IMR-90 (cell line): ENCODE data around the gene SLC7A4.

Experiments used
- MXI1 ChIP-seq: IDR thresholded peaks from 2 replicates; pipeline ENCODE4 v1.6.1; 2012; ENCODE audit warnings: low read depth, mild to moderate bottlenecking, low read length, moderate library complexity, borderline replicate concordance
- POLR2A ChIP-seq: IDR thresholded peaks from 2 replicates; pipeline ENCODE4 v1.6.1; 2012; ENCODE audit warnings: mild to moderate bottlenecking, low read depth, low read length
- RAD21 ChIP-seq: IDR thresholded peaks from 2 replicates; pipeline ENCODE4 v1.6.1; 2012; ENCODE audit warnings: low read length, improper control_type of control experiment
- RCOR1 ChIP-seq: IDR thresholded peaks from 2 replicates; pipeline ENCODE4 v1.6.1; 2012; ENCODE audit warnings: mild to moderate bottlenecking, low read length, improper control_type of control experiment; ENCODE audit not compliant: insufficient replicate concordance
- RFX5 ChIP-seq: IDR thresholded peaks from 2 replicates; pipeline ENCODE4 v1.8.0; 2012; ENCODE audit warnings: low read depth, mild to moderate bottlenecking, low read length, moderate library complexity
- SMC3 ChIP-seq: fragments of 150-350 bp; IDR thresholded peaks from 2 replicates; pipeline ENCODE4 v1.6.1; 2016; ENCODE audit warnings: low read depth, mild to moderate bottlenecking, antibody characterized with exemption, low read length, moderate library complexity
- TF ChIP-seq, protein P1 (sequence below): conservative IDR thresholded peaks from 2 replicates; pipeline ENCODE4 v1.5.1; 2012; ENCODE audit warnings: mild to moderate bottlenecking, low read depth, low read length, improper control_type of control experiment
- TF ChIP-seq, protein P2 (sequence below): fragments of 150-350 bp; IDR thresholded peaks from 2 replicates; pipeline ENCODE4 v1.6.1; 2017; ENCODE audit warnings: mild to moderate bottlenecking, antibody characterized with exemption, low read length, low read depth

DNA sequence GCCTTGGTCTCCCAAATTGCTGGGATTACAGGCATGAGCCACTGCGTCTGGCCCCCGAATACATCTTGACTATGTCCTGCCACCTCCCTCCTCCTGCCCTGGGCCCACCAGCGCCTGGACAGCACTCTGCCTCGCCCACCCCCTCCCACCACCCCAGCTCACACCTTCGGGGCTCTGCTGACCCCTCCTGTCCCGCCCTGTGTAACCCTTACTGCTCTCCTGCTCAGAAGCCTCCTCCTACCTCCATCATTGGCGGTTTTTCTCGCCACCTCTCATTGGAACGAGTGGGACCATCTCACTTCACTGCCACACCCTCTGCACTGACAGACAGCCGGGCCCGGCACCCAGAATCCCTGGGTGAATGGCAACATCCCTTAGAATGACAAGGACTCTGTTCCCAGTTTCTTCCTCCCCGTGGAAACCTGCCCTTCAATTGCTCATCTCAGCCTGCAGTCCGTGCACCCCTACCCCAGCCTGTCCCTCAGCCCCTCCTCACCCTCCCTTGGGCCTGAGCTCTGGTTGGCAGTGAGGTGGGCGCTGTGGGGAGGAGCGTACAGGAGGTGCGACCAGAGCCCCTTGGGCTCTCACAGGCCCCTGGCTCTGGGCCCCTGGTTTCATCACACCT, 45.6 kb upstream of the SLC7A4 start:
- TF ChIP-seq, protein P1, sequence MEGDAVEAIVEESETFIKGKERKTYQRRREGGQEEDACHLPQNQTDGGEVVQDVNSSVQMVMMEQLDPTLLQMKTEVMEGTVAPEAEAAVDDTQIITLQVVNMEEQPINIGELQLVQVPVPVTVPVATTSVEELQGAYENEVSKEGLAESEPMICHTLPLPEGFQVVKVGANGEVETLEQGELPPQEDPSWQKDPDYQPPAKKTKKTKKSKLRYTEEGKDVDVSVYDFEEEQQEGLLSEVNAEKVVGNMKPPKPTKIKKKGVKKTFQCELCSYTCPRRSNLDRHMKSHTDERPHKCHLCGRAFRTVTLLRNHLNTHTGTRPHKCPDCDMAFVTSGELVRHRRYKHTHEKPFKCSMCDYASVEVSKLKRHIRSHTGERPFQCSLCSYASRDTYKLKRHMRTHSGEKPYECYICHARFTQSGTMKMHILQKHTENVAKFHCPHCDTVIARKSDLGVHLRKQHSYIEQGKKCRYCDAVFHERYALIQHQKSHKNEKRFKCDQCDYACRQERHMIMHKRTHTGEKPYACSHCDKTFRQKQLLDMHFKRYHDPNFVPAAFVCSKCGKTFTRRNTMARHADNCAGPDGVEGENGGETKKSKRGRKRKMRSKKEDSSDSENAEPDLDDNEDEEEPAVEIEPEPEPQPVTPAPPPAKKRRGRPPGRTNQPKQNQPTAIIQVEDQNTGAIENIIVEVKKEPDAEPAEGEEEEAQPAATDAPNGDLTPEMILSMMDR: no peak
- TF ChIP-seq, protein P2, sequence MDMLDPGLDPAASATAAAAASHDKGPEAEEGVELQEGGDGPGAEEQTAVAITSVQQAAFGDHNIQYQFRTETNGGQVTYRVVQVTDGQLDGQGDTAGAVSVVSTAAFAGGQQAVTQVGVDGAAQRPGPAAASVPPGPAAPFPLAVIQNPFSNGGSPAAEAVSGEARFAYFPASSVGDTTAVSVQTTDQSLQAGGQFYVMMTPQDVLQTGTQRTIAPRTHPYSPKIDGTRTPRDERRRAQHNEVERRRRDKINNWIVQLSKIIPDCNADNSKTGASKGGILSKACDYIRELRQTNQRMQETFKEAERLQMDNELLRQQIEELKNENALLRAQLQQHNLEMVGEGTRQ: no peak
- TF ChIP-seq RFX5 (no peak), SMC3 (no peak), RCOR1 (no peak), POLR2A (no peak), MXI1 (no peak), RAD21 (no peak)
